Prostate gland (tissue), 2 donors: ENCODE results near the gene MLLT10. TPM values are rescaled to one million over a fixed set of nuclear protein-coding genes. Genes with fewer than 3 reads are reported as not detected.

ENCODE experiments used
- DNase-seq: peaks from one replicate; pipeline ENCODE4 v3.0.0-alpha.2; 2019; ENCODE audit warnings: low spot score
- H3K27ac ChIP-seq, 2 donors: fragments of 200-600 bp; sonication (generic); 2 replicates each; pipeline ENCODE4 v1.5.1; 2017 to 2019
- H3K27me3 ChIP-seq: fragments of 200-600 bp; sonication (generic); replicated peaks from 2 replicates; pipeline ENCODE4 v1.5.1; 2019; ENCODE audit not compliant: insufficient read depth
- H3K36me3 ChIP-seq, 2 donors: fragments of 200-600 bp; sonication (generic); 1 replicate in 1 of 2; 2 replicates in 1 of 2; pipeline versions ENCODE4 v1.5.1 to v1.8.1; 2017 to 2019
- H3K4me1 ChIP-seq: fragments of 200-600 bp; sonication (generic); replicated peaks from 2 replicates; pipeline ENCODE4 v1.5.1; 2019
- H3K4me3 ChIP-seq, 2 donors: fragments of 200-600 bp; sonication (generic); 2 replicates each; pipeline ENCODE4 v1.5.1; 2017 to 2019
- H3K9me3 ChIP-seq: fragments of 200-600 bp; sonication (generic); 2 replicates; pipeline ENCODE4 v1.5.1; 2017
- POLR2A ChIP-seq: fragments of 450-650 bp; IDR thresholded peaks from one replicate; pipeline ENCODE4 v1.6.1; 2016; ENCODE audit warnings: antibody characterized with exemption, mild to moderate bottlenecking
- POLR2AphosphoS5 ChIP-seq: sonication (generic); formaldehyde crosslinking; IDR thresholded peaks from one replicate; pipeline ENCODE4 v1.6.1; 2017; ENCODE audit warnings: antibody characterized with exemption
- WGBS: methylation state at CpG from one replicate; pipeline ENCODE4 v1.1.5; 2018; 5-methylcytosine and 5-hydroxymethylcytosine counted together
- intact Hi-C: fragments of 100-400 bp; cut with DNase I; formaldehyde crosslinking; loops from one replicate; pipeline ENCODE4 v1.14.2; 2022
- total RNA-seq, 2 donors: library from RNA; depleted of rRNA; stranded (reverse); fragments of >200 nt; gene quantifications; one replicate each; pipeline ENCODE4 v1.1.0, GENCODE V29; 2016
- TF ChIP-seq, protein P1 (sequence below), 4 experiments: fragments of 200-600 bp in 2 of 4; fragments of 450-650 bp in 2 of 4; sonication (generic) in 2 of 4; IDR thresholded peaks; 1 replicate in 3 of 4; 2 replicates in 1 of 4; pipeline ENCODE4 v1.5.1; 2016 to 2019; ENCODE audit warnings: antibody characterized with exemption in 4 of 4, mild to moderate bottlenecking in 2 of 4, moderate library complexity in 2 of 4

MLLT10 gene
- total RNA-seq, 2 donors from 2014 or later, result 31.2 to 68.3 TPM

DNA sequence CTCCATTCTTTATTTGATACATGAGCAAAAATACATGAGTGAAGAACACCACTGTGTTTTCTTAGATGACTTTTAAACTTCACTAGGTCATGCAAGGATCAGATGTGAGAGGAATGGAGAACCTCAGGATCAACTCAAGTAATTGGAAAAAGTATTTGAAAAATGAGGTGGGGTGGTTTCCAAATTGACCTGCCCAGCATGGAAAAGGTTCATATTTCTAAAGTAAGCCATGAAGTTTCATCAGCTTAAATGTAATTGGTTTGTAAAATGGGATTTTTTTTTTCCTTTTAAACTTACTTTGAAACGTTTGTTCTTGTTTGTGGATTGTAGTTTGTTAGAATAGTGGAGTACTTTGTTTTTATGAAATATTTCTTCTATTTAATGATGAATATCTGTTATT lies 134.8 kb downstream of the MLLT10 start:
- no peak overlapping the region for H3K4me3 ChIP-seq
- H3K36me3 ChIP-seq, result no peaks in the 10 kb centered on the region
- H3K27me3 ChIP-seq, result no peaks in the 10 kb centered on the region
- H3K4me1 ChIP-seq, result no peaks in the 10 kb centered on the region
- no peak overlapping the region for H3K27ac ChIP-seq
- DNase-seq, result no peak
- 36% methylated on average over 1 of the region's 1 CpG for WGBS
- intact Hi-C loops, result no loop called here
- no peak for TF ChIP-seq POLR2A
- no peak for TF ChIP-seq POLR2AphosphoS5
- TF ChIP-seq, protein P1, sequence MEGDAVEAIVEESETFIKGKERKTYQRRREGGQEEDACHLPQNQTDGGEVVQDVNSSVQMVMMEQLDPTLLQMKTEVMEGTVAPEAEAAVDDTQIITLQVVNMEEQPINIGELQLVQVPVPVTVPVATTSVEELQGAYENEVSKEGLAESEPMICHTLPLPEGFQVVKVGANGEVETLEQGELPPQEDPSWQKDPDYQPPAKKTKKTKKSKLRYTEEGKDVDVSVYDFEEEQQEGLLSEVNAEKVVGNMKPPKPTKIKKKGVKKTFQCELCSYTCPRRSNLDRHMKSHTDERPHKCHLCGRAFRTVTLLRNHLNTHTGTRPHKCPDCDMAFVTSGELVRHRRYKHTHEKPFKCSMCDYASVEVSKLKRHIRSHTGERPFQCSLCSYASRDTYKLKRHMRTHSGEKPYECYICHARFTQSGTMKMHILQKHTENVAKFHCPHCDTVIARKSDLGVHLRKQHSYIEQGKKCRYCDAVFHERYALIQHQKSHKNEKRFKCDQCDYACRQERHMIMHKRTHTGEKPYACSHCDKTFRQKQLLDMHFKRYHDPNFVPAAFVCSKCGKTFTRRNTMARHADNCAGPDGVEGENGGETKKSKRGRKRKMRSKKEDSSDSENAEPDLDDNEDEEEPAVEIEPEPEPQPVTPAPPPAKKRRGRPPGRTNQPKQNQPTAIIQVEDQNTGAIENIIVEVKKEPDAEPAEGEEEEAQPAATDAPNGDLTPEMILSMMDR (IDR thresholded peaks at IDR 0.05), result no peak
- no peaks in the 10 kb centered on the region for H3K9me3 ChIP-seq

DNA sequence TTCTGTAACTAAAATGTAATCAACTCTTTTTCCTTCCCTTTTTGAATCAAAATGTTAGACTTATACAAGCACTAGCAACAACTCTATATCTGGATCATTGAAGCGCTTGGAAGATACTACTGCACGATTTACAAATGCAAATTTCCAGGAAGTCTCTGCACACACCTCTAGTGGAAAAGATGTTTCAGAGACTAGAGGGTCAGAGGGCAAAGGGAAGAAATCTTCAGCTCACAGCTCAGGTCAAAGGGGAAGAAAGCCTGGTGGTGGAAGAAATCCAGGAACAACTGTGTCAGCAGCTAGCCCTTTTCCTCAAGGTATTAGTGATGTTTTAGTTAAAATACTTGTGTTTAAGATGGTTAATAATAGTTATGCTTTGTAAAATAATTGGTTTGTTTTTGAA lies 136.4 kb downstream of the MLLT10 start:
- Histone ChIP-seq H3K9me3 (no peaks in the 10 kb centered on the region), H3K27ac (no peak overlapping the region), H3K4me3 (no peak overlapping the region), H3K27me3 (no peaks in the 10 kb centered on the region), H3K4me1 (no peaks in the 10 kb centered on the region), H3K36me3 (no peaks in the 10 kb centered on the region)
- DNase-seq, result no peak
- intact Hi-C loops, result no loop called here
- TF ChIP-seq, protein P1 (IDR thresholded peaks at IDR 0.05), result no peak
- TF ChIP-seq POLR2A (no peak), POLR2AphosphoS5 (no peak)
- WGBS, result 75% methylated on average over 2 of the region's 2 CpGs

DNA sequence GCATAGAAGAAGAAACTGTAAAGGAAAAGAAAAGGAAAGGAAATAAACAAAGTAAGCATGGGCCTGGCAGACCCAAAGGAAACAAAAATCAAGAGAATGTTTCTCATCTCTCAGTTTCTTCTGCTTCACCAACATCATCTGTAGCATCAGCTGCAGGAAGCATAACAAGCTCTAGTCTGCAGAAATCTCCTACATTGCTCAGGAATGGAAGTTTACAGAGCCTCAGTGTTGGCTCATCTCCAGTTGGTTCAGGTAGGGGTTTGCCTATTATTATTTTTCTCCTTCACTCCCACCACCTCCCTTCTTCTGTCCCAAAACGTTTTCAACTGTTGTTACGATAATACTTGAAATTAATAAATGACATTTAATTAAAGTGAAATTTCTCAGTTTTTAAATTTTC lies 139.6 kb downstream of the MLLT10 start:
- H3K9me3 ChIP-seq, result no peaks in the 10 kb centered on the region
- WGBS, result 71% methylated on average over 2 of the region's 2 CpGs
- H3K36me3 ChIP-seq, result no peaks in the 10 kb centered on the region
- DNase-seq, result no peak
- no peaks in the 10 kb centered on the region for H3K4me1 ChIP-seq
- intact Hi-C loops, result no loop called here
- H3K27ac ChIP-seq, result no peak overlapping the region
- no peak overlapping the region for H3K4me3 ChIP-seq
- H3K27me3 ChIP-seq, result no peaks in the 10 kb centered on the region
- TF ChIP-seq, protein P1 (IDR thresholded peaks at IDR 0.05), result no peak
- TF ChIP-seq POLR2A (no peak), POLR2AphosphoS5 (no peak)

DNA sequence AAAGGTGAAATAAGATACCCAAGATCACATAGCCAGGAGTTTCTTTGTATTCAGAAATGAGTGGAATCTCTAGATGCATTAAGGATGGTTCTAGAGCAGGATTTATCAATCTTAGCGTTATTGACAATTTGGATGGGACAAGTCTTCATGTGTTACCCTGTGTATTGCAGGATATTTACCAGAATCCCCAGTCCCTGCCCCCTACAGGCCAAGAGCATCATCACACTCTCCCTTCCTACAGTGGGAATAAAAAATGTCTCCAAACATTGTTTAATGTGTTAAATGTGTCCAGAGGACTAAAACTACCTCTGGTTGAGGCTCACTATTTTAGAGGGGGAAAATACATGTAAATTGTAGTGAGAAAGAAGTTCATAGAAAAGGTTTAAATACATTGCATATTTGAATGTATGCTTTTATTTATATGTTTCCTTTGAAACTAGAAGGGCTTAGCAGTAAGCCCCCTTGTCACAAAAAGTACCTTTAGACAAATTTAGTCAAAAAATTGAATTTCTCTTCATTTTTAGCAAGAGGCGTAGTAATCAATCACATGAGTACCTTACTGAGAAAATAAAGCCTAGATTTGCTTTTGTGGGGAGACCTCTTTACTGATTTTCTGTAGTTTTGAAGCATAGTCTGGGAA lies 141.2 kb downstream of the MLLT10 start:
- Histone ChIP-seq H3K9me3 (no peaks in the 10 kb centered on the region), H3K36me3 (no peaks in the 10 kb centered on the region), H3K27ac (no peak overlapping the region), H3K4me1 (no peaks in the 10 kb centered on the region), H3K4me3 (no peak overlapping the region), H3K27me3 (no peaks in the 10 kb centered on the region)
- DNase-seq, result no peak
- TF ChIP-seq, protein P1 (IDR thresholded peaks at IDR 0.05), result peak in 2 of 4 experiments; percentile 12 to 25
- TF ChIP-seq POLR2A, result no peak
- WGBS, result 86% methylated on average over 2 of the region's 2 CpGs
- intact Hi-C loops, result no loop called here

DNA sequence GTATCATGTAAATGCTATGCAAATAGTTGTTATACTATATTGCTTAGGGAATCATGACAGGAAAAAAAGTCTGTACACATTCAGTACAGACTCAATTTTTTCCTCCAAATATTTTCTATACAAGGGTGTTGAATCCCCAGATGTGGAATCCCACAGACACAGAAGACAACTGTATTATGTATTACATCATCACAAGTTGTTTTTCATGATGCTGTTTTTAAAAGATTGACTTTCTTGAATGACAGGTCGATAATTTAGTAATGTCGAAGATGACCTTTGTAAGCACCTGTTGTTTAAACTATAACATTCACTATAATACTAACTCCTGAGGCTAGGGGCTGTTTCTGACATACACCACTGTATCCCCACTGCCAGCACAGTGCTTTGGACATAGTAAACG lies 143.5 kb downstream of the MLLT10 start:
- Histone ChIP-seq H3K4me1 (no peaks in the 10 kb centered on the region), H3K27me3 (no peaks in the 10 kb centered on the region), H3K27ac (no peak overlapping the region), H3K9me3 (no peaks in the 10 kb centered on the region), H3K4me3 (no peak overlapping the region), H3K36me3 (no peaks in the 10 kb centered on the region)
- intact Hi-C loops, result no loop called here
- DNase-seq, result no peak
- TF ChIP-seq POLR2A, result no peak
- TF ChIP-seq, protein P1 (IDR thresholded peaks at IDR 0.05), result no peak
- no peak for TF ChIP-seq POLR2AphosphoS5
- WGBS, result 96% methylated on average over 3 of the region's 3 CpGs
